WTC11 (cell line): ENCODE measurements around the gene IFT27. TPM values are rescaled to one million over a fixed set of nuclear protein-coding genes. Genes with fewer than 3 reads are reported as not detected.
A peak's percentile ranks its signal among the peaks of the same experiment; 100 is the strongest.

ENCODE experiments used
- ATAC-seq: fragments of 200-7000 bp; cut with Tn5 transposase; 2 replicates; pipeline ENCODE4 v1.10.0; 2021; ENCODE audit warnings: mild to moderate bottlenecking, moderate library complexity
- CTCF ChIA-PET: fragments of 300-600 bp; sonication (Branson Sonifier 250); formaldehyde crosslinking; loops from one replicate; lab custom pipeline; 2021; ENCODE audit warnings: antibody characterized with exemption; lab: Charles Lee
- POLR2A ChIA-PET: fragments of 350-600 bp; sonication (Branson Sonifier 250); formaldehyde crosslinking; loops from one replicate; lab custom pipeline; 2021; ENCODE audit warnings: antibody characterized with exemption; lab: Charles Lee
- DNase-seq: peaks from one replicate; pipeline ENCODE4 v3.0.0; 2021; ENCODE audit warnings: low spot score
- H3K27ac Mint-ChIP-seq: 2 replicates; pipeline ENCODE4 v1.8.0; 2021; ENCODE audit warnings: mixed read lengths
- H3K27me3 Mint-ChIP-seq: 2 replicates; pipeline ENCODE4 v1.8.0; 2021; ENCODE audit warnings: low read depth, mild to moderate bottlenecking, moderate library complexity, mixed read lengths
- H3K36me3 Mint-ChIP-seq: 2 replicates; pipeline ENCODE4 v1.8.0; 2021; ENCODE audit warnings: mixed read lengths
- H3K4me1 Mint-ChIP-seq: 2 replicates; pipeline ENCODE4 v1.8.0; 2022; ENCODE audit warnings: mixed read lengths
- H3K4me3 Mint-ChIP-seq: 2 replicates; pipeline ENCODE4 v1.8.0; 2021; ENCODE audit warnings: mild to moderate bottlenecking, moderate library complexity, mixed read lengths
- H3K9me3 Mint-ChIP-seq: 2 replicates; pipeline ENCODE4 v1.8.0; 2021; ENCODE audit warnings: mixed read lengths
- CREB1 ChIP-seq: sonication (generic); formaldehyde crosslinking; IDR thresholded peaks from 2 replicates; pipeline ENCODE4 v1.8.0; 2023; ENCODE audit warnings: mild to moderate bottlenecking, missing genetic modification reagents
- GRHL2 ChIP-seq: fragments of 250-450 bp; sonication (Bioruptor Pico); IDR thresholded peaks from 2 replicates; pipeline ENCODE4 v1.8.0; 2022; ENCODE audit warnings: mild to moderate bottlenecking, moderate library complexity; ENCODE audit not compliant: insufficient replicate concordance, severe bottlenecking
- SOX15 ChIP-seq: fragments of 250-450 bp; sonication (Bioruptor Pico); IDR thresholded peaks from 2 replicates; pipeline ENCODE4 v1.9.0; 2021; ENCODE audit warnings: mild to moderate bottlenecking
- TEAD4 ChIP-seq: sonication (generic); formaldehyde crosslinking; IDR thresholded peaks from 2 replicates; pipeline ENCODE4 v1.8.0; 2022; ENCODE audit warnings: mild to moderate bottlenecking, missing genetic modification reagents
- ZNF423 ChIP-seq: fragments of 250-450 bp; sonication (Bioruptor Pico); IDR thresholded peaks from 2 replicates; pipeline ENCODE4 v2.1.2; 2022; ENCODE audit warnings: mild to moderate bottlenecking, moderate library complexity
- total RNA-seq: library from RNA; stranded (reverse); gene quantifications from 3 replicates; pipeline ENCODE4 v1.2.3, GENCODE V29; 2021
- TF ChIP-seq, protein P1 (sequence below): fragments of 250-450 bp; sonication (Bioruptor Pico); conservative IDR thresholded peaks from 2 replicates; pipeline ENCODE4 v1.9.0; 2021; ENCODE audit warnings: mild to moderate bottlenecking
- TF ChIP-seq, protein P2 (sequence below): fragments of 250-450 bp; sonication (Bioruptor Pico); IDR thresholded peaks from 2 replicates; pipeline ENCODE4 v1.9.0; 2021; ENCODE audit warnings: mild to moderate bottlenecking, borderline replicate concordance
- TF ChIP-seq, protein P3 (sequence below): sonication (generic); formaldehyde crosslinking; IDR thresholded peaks from 2 replicates; pipeline ENCODE4 v1.8.0; 2022; ENCODE audit warnings: mild to moderate bottlenecking, missing genetic modification reagents
- TF ChIP-seq, protein P4 (sequence below): sonication (generic); formaldehyde crosslinking; IDR thresholded peaks from 2 replicates; pipeline ENCODE4 v1.8.1; 2023; ENCODE audit warnings: mild to moderate bottlenecking, moderate library complexity, missing genetic modification reagents
- TF ChIP-seq, protein P5 (sequence below): fragments of 200-600 bp; IDR thresholded peaks from 2 replicates; pipeline ENCODE4 v1.8.0; 2022; ENCODE audit warnings: antibody characterized with exemption

The IFT27 gene
- total RNA-seq, 1 experiment from 2014 or later, result 47.9 TPM

DNA sequence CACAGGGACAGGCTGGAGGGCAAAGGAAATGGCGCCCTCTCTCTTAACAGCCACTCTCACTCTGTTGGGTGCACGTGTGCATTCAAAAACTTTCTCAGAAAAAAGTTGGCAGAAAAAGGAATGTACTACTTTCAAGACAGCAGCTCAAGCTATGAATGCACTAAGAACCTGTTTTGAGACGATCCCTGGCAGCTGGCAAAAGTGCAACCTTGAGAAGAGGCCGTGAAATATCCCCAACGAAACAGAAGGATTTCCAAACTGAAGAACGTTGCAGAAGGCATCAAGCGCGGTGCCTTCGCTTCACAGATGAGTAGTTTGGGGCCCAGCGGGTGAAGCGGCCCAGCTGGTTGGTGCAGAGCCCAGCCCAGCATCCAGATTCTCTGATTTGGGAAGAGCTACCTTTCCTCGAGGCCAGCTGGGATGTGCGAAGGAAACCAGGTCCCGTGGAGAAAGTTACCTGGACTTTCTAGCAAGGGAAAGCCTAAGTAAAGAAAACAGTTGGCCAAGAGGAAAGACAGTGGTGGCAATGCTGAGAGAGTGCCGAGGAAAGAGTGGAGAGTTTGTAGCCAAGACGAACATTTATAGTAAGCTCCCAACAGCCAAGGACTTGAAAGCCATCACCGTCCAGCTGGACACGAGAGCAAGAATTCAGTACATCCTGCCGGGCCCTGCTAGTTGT, 16.3 kb downstream of the IFT27 start (continued):
- TF ChIP-seq, protein P1, sequence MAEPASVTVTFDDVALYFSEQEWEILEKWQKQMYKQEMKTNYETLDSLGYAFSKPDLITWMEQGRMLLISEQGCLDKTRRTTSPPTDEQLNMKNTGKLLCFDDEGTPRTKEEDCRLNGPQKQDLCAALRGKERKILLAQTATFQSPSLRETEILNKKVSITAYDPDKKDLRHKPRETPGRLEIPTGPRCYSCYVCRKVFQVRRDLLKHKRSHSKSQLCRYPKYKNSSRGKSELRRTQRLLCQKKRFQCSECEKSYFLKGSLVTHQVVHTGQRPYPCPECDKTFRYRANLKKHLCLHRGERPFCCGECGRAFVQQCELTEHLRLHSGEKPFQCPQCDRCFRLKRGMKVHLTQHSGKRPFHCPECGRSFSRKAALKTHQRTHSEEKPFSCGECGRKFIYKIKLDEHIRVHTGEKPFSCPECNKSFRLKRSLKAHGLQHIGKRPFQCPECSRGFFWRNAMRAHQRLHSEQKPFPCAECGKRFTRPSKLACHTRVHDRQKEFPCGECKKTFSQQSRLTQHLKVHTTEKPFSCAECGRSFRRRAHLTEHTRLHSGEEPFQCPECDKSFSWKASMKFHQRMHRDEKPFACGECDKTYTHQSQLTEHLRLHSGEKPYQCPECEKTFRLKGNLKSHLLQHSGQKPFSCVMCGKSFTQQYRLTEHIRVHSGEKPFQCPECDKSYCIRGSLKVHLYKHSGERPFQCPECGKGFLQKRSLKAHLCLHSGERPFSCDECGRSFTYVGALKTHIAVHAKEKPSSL (CRISPR knock-in tag), result no peak
- TF ChIP-seq TEAD4 (CRISPR knock-in tag), result no peak

DNA sequence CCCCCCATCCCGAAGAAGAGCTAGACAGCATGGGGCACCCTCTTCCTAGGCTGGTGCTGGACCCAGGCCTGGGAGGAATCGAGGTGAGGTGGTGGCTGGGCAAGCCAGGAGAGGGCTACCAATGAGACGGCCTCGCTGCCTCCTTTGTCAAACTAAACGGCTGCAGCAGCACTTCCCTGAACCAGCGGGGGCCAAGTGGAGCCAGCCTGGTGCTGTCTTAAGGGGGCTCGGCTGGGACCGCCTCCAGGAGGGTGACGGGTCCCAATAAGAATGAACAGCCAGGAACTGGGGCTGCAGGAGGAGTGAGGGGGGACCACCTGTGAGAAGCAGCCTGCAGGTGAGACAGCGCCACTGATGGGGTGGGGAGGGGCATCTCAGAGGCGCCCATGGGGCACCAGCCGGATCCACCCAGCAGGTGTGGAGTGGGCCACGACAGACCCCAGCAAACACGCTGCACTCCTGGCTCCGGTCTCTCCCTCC, 17.1 kb downstream of the IFT27 start:
- ChIA-PET CTCF (interaction anchor here (1.0 to 3.8 kb wide), 4 partner anchors 14 to 173 kb away, joined by 3 to 58 read pairs (median 15); partner anchors contain the start of gene IFT27), POLR2A (no interaction called here)
- Mint-ChIP-seq H3K27ac (no peak overlapping the region), H3K4me1 (no peaks in the 10 kb centered on the region), H3K36me3 (peaks cover 14% of the 10 kb centered on the region), H3K9me3 (no peaks in the 10 kb centered on the region), H3K4me3 (no peak overlapping the region), H3K27me3 (peaks cover 3% of the 10 kb centered on the region; the same call in 1 of the 2 replicates)
- no peak for DNase-seq
- TF ChIP-seq GRHL2 (CRISPR knock-in tag) (no peak), ZNF423 (CRISPR knock-in tag) (no peak), CREB1 (CRISPR knock-in tag) (no peak)
- TF ChIP-seq, protein P2, sequence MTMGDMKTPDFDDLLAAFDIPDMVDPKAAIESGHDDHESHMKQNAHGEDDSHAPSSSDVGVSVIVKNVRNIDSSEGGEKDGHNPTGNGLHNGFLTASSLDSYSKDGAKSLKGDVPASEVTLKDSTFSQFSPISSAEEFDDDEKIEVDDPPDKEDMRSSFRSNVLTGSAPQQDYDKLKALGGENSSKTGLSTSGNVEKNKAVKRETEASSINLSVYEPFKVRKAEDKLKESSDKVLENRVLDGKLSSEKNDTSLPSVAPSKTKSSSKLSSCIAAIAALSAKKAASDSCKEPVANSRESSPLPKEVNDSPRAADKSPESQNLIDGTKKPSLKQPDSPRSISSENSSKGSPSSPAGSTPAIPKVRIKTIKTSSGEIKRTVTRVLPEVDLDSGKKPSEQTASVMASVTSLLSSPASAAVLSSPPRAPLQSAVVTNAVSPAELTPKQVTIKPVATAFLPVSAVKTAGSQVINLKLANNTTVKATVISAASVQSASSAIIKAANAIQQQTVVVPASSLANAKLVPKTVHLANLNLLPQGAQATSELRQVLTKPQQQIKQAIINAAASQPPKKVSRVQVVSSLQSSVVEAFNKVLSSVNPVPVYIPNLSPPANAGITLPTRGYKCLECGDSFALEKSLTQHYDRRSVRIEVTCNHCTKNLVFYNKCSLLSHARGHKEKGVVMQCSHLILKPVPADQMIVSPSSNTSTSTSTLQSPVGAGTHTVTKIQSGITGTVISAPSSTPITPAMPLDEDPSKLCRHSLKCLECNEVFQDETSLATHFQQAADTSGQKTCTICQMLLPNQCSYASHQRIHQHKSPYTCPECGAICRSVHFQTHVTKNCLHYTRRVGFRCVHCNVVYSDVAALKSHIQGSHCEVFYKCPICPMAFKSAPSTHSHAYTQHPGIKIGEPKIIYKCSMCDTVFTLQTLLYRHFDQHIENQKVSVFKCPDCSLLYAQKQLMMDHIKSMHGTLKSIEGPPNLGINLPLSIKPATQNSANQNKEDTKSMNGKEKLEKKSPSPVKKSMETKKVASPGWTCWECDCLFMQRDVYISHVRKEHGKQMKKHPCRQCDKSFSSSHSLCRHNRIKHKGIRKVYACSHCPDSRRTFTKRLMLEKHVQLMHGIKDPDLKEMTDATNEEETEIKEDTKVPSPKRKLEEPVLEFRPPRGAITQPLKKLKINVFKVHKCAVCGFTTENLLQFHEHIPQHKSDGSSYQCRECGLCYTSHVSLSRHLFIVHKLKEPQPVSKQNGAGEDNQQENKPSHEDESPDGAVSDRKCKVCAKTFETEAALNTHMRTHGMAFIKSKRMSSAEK (CRISPR knock-in tag), result no peak
- TF ChIP-seq, protein P3, sequence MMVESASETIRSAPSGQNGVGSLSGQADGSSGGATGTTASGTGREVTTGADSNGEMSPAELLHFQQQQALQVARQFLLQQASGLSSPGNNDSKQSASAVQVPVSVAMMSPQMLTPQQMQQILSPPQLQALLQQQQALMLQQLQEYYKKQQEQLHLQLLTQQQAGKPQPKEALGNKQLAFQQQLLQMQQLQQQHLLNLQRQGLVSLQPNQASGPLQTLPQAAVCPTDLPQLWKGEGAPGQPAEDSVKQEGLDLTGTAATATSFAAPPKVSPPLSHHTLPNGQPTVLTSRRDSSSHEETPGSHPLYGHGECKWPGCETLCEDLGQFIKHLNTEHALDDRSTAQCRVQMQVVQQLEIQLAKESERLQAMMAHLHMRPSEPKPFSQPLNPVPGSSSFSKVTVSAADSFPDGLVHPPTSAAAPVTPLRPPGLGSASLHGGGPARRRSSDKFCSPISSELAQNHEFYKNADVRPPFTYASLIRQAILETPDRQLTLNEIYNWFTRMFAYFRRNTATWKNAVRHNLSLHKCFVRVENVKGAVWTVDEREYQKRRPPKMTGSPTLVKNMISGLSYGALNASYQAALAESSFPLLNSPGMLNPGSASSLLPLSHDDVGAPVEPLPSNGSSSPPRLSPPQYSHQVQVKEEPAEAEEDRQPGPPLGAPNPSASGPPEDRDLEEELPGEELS (CRISPR knock-in tag), result no peak
- TF ChIP-seq, protein P4, sequence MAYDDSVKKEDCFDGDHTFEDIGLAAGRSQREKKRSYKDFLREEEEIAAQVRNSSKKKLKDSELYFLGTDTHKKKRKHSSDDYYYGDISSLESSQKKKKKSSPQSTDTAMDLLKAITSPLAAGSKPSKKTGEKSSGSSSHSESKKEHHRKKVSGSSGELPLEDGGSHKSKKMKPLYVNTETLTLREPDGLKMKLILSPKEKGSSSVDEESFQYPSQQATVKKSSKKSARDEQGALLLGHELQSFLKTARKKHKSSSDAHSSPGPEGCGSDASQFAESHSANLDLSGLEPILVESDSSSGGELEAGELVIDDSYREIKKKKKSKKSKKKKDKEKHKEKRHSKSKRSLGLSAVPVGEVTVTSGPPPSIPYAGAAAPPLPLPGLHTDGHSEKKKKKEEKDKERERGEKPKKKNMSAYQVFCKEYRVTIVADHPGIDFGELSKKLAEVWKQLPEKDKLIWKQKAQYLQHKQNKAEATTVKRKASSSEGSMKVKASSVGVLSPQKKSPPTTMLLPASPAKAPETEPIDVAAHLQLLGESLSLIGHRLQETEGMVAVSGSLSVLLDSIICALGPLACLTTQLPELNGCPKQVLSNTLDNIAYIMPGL (CRISPR knock-in tag), result no peak
- no peak for ATAC-seq

DNA sequence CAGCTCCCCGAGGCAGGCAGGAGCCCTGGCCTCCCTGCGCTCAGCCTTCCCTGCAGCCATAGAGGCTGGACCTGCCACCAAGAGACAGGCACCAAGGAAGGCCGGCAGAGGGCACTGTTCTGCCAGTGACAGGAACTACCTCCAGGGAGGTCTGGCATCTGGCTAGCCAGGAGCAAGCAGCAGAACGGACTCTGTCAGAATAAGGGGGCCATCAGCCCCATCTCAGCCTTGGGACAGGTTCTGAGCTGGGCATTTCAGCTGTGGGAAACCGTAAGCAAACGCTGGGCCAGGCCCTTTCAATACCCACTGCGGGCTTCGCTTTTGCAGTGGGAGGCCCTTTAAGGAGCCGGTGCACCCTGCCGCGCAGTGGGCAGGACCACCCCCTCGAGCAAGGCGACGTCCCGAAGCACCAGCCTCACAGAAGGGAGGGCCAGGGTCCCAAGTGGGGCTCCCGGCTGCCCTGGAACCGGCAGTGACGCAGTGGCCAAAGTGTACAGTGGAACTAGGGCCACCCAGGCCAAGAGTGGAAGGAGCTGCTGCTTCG, 18.2 kb downstream of the IFT27 start:
- POLR2A ChIA-PET, result no interaction called here
- Mint-ChIP-seq H3K4me3 (no peak overlapping the region), H3K4me1 (no peaks in the 10 kb centered on the region), H3K27me3 (peaks cover 12% of the 10 kb centered on the region), H3K36me3 (peaks cover 6% of the 10 kb centered on the region), H3K27ac (no peak overlapping the region), H3K9me3 (no peaks in the 10 kb centered on the region)
- ATAC-seq, result peak; percentile 92
- DNase-seq, result peak; percentile 93
- TF ChIP-seq, protein P5, sequence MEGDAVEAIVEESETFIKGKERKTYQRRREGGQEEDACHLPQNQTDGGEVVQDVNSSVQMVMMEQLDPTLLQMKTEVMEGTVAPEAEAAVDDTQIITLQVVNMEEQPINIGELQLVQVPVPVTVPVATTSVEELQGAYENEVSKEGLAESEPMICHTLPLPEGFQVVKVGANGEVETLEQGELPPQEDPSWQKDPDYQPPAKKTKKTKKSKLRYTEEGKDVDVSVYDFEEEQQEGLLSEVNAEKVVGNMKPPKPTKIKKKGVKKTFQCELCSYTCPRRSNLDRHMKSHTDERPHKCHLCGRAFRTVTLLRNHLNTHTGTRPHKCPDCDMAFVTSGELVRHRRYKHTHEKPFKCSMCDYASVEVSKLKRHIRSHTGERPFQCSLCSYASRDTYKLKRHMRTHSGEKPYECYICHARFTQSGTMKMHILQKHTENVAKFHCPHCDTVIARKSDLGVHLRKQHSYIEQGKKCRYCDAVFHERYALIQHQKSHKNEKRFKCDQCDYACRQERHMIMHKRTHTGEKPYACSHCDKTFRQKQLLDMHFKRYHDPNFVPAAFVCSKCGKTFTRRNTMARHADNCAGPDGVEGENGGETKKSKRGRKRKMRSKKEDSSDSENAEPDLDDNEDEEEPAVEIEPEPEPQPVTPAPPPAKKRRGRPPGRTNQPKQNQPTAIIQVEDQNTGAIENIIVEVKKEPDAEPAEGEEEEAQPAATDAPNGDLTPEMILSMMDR, result peak; percentile 88
- no peak for TF ChIP-seq SOX15 (CRISPR knock-in tag)
- CTCF ChIA-PET, result interaction anchor here (0.6 to 3.8 kb wide), 46 partner anchors 8 to 264 kb away, joined by 3 to 58 read pairs (median 4); partner anchors contain the start of genes CACNG2, EIF3D and IFT27
